ENCODE data around the gene HYAL3. TPM values are rescaled to one million over a fixed set of nuclear protein-coding genes. Genes with fewer than 3 reads are reported as not detected.
A peak's percentile ranks its signal among the peaks of the same experiment; 100 is the strongest.

Gene HYAL3
- total and polyA plus RNA-seq, 2 of the 13 experiments (the other 11 are each of a cell fraction or from before 2014, with no cell fraction given): 5.5 to 10.4 TPM

DNA sequence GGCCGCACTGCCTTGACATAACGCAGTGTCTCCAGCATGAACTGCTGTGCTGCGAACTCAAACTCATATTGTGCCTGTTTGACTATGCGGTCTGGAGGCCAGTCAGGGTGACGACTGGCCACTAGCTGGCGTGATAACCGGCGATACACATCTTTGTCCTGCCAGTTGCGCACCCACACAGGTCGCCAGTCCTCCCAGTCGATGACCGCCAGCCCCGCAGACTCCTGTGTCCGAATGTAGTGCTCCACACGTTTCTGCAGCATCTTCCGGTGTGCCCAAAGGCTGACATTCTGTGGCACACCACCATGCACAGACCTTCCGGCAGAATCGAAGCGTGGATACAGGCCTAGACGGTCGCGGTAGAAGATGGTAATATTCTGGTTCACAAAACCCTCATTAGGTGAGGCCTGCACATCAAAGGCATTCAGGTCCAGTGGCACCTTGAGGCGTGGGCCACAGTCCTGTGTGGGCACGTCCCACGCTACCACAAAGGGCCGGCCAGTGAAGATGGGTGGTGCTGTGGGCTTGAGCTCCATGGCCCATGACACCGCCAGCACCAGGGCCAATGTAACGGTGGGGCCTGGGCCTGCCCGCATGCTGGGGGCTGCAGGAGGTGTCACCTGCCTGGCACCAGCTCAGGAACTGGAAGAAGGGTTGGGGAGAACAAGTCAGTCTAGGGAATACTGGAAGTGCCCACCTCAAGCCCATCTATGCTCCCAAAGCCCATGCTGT lies 20.9 kb upstream of the HYAL3 start (continued):
- no peak for TF ChIP-seq ZFYVE20 (CRISPR knock-in tag; IDR thresholded peaks at IDR 0.05; ENCODE audit: borderline replicate concordance, low read depth)
- TF ChIP-seq TOPORS (CRISPR knock-in tag; IDR thresholded peaks at IDR 0.05): no peak
- TF ChIP-seq FOXK1 (CRISPR knock-in tag; IDR thresholded peaks at IDR 0.05; ENCODE audit: borderline replicate concordance, low read depth): no peak
- no peak for TF ChIP-seq TEAD3 (CRISPR knock-in tag; optimal IDR thresholded peaks at IDR 0.05; ENCODE audit: borderline replicate concordance)
- no peak for TF ChIP-seq GTF3A (CRISPR knock-in tag; conservative IDR thresholded peaks at IDR 0.05)
- TF ChIP-seq BORCS8-MEF2B (CRISPR knock-in tag; IDR thresholded peaks at IDR 0.05): 0 out of 2 replicates have a peak, but pooled peaks have one; percentile 26
- TF ChIP-seq ZNF879 (CRISPR knock-in tag; IDR thresholded peaks at IDR 0.05): no peak
- TF ChIP-seq ATF4 (CRISPR knock-in tag; IDR thresholded peaks at IDR 0.05): no peak
- no peak for TF ChIP-seq U2AF1 (optimal IDR thresholded peaks at IDR 0.05; ENCODE audit: low read depth, low read length)
- no peak; the same call in 1 of the 2 replicates for TF ChIP-seq ZNF143 (CRISPR knock-in tag; IDR thresholded peaks at IDR 0.05)
- TF ChIP-seq ZNF446 (CRISPR knock-in tag; IDR thresholded peaks at IDR 0.05): no peak
- no peak for TF ChIP-seq YEATS2 (CRISPR knock-in tag; IDR thresholded peaks at IDR 0.05; ENCODE audit: borderline replicate concordance)
- TF ChIP-seq ZNF331 (CRISPR knock-in tag; IDR thresholded peaks at IDR 0.05): no peak
- TF ChIP-seq ZNF530 (CRISPR knock-in tag; IDR thresholded peaks at IDR 0.05; ENCODE audit: low read depth): 0 out of 2 replicates have a peak, but pooled peaks have one; percentile 29
- TF ChIP-seq, protein P1, sequence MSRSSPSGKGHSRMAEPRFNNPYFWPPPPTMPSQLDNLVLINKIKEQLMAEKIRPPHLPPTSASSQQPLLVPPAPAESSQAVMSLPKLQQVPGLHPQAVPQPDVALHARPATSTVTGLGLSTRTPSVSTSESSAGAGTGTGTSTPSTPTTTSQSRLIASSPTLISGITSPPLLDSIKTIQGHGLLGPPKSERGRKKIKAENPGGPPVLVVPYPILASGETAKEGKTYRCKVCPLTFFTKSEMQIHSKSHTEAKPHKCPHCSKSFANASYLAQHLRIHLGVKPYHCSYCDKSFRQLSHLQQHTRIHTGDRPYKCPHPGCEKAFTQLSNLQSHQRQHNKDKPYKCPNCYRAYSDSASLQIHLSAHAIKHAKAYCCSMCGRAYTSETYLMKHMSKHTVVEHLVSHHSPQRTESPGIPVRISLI (CRISPR knock-in tag; IDR thresholded peaks at IDR 0.05; ENCODE audit: borderline replicate concordance): no peak
- TF ChIP-seq KAT7 (CRISPR knock-in tag; IDR thresholded peaks at IDR 0.05; ENCODE audit: borderline replicate concordance): no peak
- TF ChIP-seq ATM (IDR thresholded peaks at IDR 0.05; ENCODE audit: borderline replicate concordance): no peak
- TF ChIP-seq MTA3 (CRISPR knock-in tag; IDR thresholded peaks at IDR 0.05): no peak
- no peak for TF ChIP-seq ZNF343 (CRISPR knock-in tag; IDR thresholded peaks at IDR 0.05)
- no peak for TF ChIP-seq ZFP41 (CRISPR knock-in tag; IDR thresholded peaks at IDR 0.05; ENCODE audit: borderline replicate concordance)
- 0 out of 2 replicates have a peak, but pooled peaks have one; percentile 13 for TF ChIP-seq HOXA3 (CRISPR knock-in tag; IDR thresholded peaks at IDR 0.05)
- TF ChIP-seq FOXK2 (IDR thresholded peaks at IDR 0.05): no peak
- no peak for TF ChIP-seq ZNF614 (CRISPR knock-in tag; IDR thresholded peaks at IDR 0.05; ENCODE audit: borderline replicate concordance)
- TF ChIP-seq ZSCAN31 (CRISPR knock-in tag; IDR thresholded peaks at IDR 0.05; ENCODE audit: low read depth): no peak
- no peak for TF ChIP-seq RNF219 (CRISPR knock-in tag; IDR thresholded peaks at IDR 0.05)
- TF ChIP-seq HOXD1 (CRISPR knock-in tag; IDR thresholded peaks at IDR 0.05): no peak
- TF ChIP-seq AGO2 (optimal IDR thresholded peaks at IDR 0.05; ENCODE audit: low read depth, low read length): peak; percentile 86
- no peak for TF ChIP-seq YY1 (IDR thresholded peaks at IDR 0.05; ENCODE audit: insufficient read depth, insufficient replicate concordance, low read depth, low read length)
- TF ChIP-seq ZNF3 (CRISPR knock-in tag; IDR thresholded peaks at IDR 0.05): no peak
